HS-27A (cell line): ENCODE data around the gene NRCAM.

Experiments
- DNase-seq: peaks from one replicate; pipeline ENCODE4 v3.0.0-alpha.2; 2012; ENCODE audit warnings: low read depth, missing footprints

Gene NRCAM

DNA sequence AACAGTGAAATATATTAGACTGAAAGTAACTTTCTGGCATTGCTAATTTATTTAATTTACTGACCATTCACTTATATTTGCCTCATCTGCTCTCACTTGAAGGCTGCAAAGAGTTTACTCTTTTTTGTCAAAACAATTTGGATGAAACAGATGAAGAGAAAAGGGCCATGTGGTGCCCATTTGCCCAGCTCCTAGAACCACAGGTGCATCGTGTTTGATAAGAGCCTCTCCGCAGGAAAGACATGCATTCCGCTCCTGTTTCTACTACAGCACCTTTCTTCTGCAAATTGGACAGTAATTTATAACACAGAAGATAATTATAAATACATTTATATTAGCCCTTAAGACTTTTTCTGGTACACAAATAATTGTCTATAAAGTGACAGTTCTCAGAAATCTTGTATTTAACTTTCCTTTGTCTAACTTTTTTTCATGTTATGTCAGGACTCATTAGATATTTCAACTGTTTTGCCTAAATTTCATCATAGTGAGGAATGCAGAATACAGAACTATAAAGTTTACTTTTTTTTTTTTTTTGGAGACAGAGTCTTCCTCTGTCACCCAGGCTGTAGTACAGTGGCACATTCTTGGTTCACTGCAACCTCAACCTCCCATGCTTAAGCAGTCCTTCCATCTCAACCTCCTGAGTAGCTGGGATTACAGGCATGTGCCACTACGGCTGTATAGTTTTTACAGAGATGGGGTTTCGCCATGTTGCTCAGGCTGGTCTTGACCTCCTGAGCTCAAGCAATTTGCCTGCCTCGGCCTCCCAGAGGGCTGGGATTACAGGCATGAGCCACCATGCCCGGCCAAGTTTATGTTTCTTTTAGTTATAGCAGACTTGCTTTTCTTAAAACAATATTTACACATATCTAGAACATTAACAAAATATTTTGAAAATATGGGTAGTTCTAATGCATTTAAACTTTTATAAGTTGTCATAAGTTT lies 326.9 kb downstream of the NRCAM start:
- no peak for DNase-seq

DNA sequence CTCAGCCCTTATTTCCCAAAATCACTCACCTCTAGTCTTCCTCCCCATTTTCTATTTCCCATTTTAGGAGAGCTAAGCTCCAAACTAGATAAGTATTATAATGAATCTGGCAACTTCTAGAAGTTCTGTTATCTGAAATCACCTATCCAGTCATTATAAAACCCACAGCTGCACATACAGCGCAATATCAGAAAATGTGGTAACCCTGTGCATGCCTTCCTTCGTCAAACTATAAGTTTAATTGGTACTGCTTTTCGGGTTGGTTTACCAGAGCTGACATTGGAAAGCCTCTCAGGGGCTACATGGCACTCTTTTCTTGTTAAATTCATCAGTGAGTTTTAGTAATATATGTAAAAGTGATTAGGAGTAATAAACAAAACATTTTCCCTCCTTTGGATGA lies 327.7 kb downstream of the NRCAM start:
- no peak for DNase-seq

DNA sequence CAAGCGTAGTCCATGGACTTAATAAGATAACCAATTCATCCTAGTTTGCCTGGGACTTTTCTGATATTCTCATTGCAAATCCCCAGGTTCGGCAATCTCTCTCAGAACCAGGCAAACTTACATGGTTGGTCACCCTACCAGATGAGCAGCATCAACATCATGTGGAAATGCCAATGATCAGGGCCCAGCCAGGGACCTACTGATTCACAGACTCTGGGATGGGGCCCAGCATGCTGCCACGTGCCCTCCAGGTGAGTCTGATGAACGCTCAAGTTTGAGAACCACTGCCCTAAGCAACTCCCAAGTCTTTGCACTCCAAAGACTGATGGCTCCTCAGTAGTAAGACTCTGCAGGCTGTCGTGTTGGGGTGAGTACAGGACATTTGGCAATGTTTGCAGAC lies 328.8 kb downstream of the NRCAM start:
- no peak for DNase-seq

DNA sequence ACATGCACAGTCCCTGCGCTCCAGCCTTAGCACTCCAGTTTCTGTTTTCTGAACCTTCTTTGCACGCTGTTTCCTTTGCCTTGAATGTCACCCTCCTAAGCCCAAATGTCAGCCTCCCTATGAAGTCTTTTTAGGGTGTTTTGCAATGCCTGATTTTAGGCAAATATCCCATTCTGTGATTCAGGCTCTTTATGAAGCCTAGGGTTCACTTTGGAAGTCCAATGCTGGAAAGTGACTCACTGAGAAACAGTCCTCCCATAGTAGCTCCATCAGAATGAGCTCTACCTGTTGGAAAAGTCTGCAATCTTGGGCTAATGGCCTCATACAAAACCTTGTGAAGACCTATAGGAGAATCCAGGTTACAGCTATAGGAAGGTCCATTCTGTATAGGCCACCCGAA lies 331.4 kb downstream of the NRCAM start:
- no peak for DNase-seq

DNA sequence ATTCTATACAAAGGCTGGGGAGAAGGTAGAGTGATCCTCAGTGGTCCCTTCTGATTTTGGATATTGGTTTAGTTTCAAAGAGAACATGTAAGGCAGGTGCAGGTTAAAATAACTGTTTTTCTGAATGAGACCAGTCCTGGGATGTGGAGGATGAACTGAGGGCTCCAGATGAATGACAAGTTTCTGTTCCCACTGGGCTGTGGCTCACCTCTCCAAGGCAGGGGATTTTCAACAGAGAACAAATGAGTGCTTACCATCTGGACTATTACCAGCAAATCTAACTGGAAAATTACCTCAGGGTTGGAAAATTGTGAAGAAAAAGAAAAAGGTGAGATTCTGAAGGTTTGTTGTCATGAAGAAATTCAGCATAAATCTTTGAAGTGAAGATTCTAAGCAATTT lies 334.1 kb downstream of the NRCAM start:
- DNase-seq, result no peak

DNA sequence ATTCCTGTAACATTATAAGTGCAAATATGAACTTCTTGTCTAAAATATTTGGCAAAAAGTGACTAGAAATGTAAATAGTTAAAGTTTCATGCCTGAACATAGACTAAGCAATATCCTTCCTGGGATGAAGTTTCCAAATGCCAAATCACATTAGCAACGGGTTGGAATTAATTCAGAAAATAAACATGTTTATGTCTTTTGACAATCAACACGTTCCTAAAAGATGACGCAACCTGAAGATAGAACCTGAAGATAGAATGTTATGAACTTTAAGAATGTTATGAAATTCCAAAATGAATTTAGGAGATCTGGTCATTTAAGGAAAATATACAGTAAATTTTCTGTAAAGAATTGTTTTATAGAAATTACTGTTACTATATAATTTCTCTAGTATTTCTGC lies 335.3 kb downstream of the NRCAM start:
- DNase-seq, result no peak

DNA sequence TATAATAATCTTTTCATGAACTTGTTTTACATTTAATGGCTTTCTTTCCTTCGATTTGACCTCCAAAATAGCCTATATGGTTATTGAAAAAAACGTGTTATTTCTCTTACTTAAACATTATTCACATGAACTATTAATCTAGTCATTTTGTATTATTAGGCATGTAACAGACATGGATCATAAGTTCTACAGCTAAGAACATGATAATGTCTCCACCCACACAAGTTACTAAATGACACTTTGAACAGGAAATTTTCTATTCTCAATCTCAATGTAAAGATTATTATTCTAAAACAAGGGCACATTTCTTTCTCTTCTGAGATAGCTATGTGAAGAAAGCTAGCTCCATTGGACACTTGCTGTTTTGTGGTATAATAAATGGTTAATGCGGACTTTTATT lies 336.0 kb downstream of the NRCAM start:
- DNase-seq, result no peak

DNA sequence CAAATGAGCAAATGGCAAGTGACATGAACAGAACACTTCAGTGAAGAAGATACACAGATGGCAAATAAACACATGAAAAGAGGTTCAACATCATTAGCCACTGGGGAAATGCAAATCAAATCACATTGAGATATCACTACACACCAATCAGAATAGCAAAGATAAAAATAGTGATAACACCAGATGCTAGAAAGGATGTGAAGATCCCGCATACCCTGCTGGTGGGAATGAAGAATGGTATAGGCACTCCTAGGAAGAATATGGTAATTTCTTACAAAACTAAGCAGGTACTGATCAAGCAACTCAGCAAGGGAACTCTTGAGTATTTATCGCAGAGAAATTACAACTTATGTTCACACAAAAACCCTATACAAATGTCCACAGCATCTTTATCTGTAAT lies 337.3 kb downstream of the NRCAM start:
- DNase-seq, result no peak

DNA sequence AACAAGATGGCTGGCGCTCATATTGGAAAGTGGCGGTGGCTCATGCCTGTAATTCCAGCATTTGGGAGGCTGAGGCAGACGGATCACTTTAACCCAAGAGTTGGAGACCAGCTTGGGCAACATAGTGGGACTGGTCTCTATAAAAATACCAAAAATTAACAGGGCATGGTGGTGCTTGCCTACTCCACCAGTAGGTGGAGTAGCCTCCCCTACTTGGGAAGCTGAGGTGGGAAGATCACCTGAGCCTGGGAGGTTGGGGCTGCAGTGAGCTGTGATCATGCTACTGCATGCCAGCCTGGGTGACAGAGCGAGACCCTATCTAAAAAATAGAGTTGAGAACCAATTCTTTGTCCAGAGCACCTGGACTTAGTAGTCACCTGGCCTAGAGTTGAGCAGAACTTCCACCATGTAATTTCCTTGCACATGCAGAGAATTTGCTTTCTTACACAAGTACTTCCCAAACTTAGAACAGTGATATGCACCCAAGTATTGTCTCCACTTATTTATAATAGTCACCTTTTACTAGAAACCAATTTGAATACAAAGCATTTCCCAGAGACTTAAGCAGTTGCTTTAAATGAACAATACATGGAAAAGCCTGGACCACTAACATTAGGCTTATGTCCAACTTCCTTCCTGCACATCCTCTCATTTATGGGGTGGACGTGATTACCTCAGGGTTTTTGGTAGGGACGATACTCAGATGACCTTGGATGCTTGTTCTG lies 342.0 kb downstream of the NRCAM start:
- no peak for DNase-seq

DNA sequence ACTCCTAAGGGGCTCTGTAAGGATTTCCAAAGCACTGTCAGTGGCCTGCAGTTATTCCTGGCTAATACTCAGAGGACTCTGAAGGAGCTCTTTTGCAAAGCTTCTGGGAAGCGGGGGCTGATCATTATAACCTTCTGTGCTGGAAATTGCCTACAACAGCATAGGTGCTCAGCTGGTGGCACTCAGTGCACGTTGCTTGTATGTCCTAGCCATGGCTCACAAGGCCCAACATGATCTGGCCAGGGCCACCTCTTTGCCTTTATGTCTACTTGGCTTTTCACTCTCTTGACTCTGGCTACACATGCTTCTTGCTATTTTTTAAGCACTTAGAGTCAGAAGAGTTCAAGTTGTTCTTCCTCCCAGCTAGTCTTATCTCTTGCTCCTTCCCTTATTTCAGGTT lies 343.6 kb downstream of the NRCAM start:
- DNase-seq, result no peak

DNA sequence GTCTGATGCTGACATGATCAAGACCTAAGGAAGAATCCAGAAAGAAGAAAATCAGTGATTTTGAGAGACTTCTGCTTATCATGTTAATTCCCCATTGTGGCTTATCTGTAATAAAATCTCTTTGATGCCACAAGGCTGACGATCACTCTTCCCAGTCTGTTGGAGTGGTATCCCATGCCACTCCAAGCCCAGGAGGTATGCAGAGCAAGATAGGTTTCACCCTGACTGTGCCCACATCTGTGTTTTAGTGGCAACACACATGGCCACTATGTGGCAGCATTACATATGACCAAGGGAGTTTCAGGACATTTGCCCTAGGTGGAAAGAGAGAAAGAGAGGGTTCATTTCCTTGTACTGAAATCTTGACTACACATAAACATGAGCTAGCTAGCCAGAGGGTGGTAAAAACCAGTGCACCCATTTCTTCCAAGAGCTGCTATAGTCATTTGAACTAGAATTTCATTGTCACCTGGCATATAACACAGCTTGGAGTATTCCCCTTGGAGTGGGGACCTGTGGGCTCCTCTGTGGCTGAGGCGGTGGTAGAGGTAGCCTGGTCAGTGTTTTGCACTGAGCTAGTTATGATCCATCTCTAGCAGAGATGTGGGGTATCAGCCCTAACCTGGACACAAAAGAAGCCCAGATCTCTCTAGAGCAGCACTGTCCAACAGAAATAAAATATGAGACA lies 346.9 kb downstream of the NRCAM start:
- DNase-seq, result no peak

DNA sequence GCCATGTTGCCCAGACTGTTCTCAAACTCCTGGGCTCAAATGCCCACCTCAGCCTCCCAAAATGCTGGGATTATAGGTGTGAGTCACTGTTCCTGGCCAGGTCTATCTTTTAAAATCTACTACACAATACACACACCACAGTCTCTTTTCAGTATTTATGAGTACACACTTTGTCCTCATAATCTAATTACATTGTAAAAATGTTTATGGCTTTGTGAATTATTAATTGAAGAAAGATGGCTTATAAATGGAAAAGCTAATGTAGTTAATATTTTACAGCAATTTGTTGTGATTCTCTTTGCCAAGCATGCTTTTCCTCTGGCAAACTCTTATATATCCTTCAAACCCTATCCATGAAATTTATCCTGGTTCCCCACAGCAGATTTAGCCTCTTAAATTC lies 348.1 kb downstream of the NRCAM start:
- DNase-seq, result no peak

DNA sequence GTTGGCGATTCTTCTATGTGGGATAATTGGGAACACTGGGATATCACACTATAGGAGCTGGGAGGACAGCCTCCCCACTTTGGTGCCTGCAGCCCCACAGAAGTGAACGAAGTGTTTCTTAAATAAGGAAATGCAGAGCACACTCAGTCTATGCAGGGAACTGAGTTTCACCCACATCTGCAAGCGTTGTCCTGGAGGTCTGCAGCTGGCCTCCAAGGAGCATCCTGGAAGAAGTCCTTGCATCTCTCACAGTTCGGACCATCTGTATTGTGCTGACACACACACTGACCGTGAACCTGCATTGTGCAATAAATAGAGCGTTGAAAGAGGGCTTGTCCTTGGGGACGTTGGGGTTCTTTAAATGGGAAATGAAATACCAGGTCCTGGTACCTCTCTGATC lies 351.9 kb downstream of the NRCAM start:
- no peak for DNase-seq

DNA sequence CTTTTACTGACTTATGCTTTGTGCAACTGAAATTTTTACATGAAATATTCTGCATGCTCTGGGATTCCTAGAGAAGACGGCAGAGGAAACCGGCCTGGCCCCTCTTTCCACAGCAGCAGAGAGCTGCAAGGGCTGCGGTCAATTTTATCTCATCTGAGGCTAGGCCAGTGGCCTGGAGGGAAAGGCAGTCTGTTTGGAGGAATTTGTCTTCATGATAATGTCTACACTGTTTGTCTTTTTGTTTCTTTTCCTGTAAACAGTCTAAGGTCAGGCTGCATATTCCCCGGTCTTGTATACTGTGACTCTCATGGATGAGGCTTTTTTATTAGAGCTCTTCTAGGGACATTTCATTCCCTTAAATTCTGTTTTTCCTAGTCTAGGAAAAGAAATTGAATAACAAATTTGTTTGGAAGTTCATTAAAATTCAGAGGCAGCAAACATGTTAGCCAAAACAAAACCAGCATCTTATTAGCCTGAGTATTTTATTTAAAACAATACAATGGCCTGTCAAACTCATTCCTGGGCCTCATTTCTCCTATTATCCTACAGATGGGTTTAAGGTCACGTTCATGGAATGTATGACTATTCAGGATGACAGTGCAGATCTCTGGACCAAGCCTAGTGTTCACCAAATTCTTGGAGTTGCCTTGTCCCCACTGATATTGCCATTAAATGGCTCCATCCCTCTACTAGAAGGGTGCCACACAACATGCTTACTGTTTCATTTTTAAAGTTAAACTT lies 352.5 kb downstream of the NRCAM start:
- no peak for DNase-seq

DNA sequence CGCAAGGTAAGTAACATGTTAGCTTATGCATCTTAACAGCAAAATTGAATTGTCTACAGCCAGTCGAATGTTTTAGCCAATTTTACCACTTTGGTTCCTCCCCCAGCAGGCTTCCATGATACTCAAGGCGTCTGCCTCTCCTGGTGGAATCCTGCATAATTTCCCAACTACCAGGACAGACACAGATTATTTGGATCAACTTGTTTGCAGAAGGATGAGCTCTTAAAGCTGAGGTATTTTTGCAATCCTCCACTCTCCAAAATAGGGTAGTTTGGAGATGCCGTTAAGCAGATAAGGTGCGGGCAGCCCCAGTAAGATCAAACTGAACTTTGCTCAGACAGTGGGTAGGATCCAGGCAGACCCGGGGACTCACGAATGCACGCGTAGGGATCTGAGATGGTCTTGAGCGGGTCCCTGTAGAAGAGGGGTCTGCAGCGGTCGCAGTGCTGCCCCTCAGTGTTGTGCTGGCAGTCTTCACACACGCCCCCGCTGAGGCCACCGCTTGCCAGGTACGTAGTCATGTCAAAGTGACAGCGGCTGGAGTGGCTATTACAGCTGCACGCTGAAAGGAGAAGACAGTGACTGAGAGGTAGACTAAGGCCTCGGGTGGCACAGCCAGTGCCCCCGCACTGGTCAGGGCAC lies 353.4 kb downstream of the NRCAM start:
- no peak for DNase-seq

DNA sequence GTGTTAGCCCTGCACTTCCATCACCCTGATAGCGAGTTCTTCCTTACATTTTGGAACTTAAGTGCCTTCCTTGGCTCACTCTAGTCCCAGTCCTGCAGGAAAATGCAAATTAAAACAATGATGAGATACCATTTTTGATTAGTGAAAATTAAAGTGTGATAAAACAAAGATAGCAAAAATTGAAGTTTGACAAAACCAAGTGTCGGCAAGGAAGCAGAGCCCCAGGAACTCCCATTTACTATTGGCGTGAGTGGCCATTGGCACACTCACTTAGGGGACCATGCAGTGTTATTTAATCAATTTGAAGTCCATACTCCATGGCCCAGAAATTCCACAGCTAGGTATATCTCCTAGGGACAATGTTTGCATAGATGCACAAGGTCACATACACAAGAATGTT lies 354.5 kb downstream of the NRCAM start:
- DNase-seq, result no peak

DNA sequence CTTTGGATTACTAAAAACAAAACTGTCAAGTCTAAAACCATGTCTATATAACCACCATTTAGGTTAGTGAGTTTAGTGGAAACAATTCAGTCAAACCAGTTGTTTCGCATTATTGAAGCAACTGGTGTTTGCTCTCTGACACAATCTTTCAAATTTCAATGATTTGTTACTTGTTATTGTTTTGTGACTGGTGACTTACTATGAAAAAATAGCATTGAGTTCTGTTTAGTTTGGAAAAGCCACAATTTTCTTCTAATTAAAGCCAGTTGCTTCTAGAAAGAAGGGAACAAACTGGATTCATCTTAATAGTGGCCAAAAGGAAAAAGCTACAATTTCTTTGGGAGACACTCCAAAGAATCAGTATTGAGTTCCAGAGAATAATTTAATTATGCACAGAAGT lies 356.5 kb downstream of the NRCAM start:
- no peak for DNase-seq

DNA sequence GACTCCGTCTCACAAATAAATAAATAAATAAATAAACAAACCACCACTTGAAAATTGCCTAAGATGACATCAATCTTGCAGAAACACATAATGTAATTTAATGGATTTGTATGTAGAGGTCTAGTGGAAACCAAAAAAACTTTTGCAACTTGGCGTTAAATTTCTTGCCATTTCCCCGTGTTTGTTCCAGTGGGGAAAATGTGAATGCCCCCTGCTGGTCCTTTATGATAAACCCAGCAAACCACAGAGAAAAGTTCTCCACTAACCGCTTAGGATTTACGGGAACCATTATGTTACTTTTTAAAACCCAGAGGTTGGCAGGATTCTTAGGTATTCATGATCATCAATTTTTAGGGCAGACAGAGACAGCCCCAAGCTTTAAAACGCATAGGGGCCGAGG lies 358.5 kb downstream of the NRCAM start:
- no peak for DNase-seq
